GM12891 (cell line): ENCODE data around the gene MAPK8IP1.

ENCODE experiments used
- DNase-seq: peaks from one replicate; pipeline ENCODE4 v3.0.0; 2011; ENCODE audit warnings: low spot score; ENCODE audit not compliant: insufficient read length
- FAIRE-seq: peaks from 2 replicates; lab custom pipeline; 2011; peaks lifted over from hg19 to GRCh38; lab: Jason Lieb, UNC
- PAX5 ChIP-seq: IDR thresholded peaks from 2 replicates; pipeline ENCODE4 v1.6.1; 2011; ENCODE audit warnings: low read length, moderate library complexity, mild to moderate bottlenecking; ENCODE audit not compliant: insufficient read depth, severe bottlenecking
- POLR2A ChIP-seq: IDR thresholded peaks from 2 replicates; pipeline ENCODE4 v1.6.1; 2011; ENCODE audit warnings: low read depth, low read length, control low read depth
- POLR2AphosphoS5 ChIP-seq: IDR thresholded peaks from 2 replicates; pipeline ENCODE4 v1.6.1; 2011; ENCODE audit warnings: low read depth, low read length, control low read depth
- POU2F2 ChIP-seq: IDR thresholded peaks from 2 replicates; pipeline ENCODE4 v1.6.1; 2011; ENCODE audit warnings: low read depth, mild to moderate bottlenecking, control low read depth, low read length, moderate library complexity
- SPI1 ChIP-seq: IDR thresholded peaks from 2 replicates; pipeline ENCODE4 v1.6.1; 2011; ENCODE audit warnings: low read depth, low read length, control low read depth
- TAF1 ChIP-seq: IDR thresholded peaks from 2 replicates; pipeline ENCODE4 v1.6.1; 2011; ENCODE audit warnings: low read depth, low read length, control low read depth

The MAPK8IP1 gene

GRCh38 chr11:45932217-45932616, 46.8 kb downstream of the MAPK8IP1 start:
- no peak for FAIRE-seq

DNA sequence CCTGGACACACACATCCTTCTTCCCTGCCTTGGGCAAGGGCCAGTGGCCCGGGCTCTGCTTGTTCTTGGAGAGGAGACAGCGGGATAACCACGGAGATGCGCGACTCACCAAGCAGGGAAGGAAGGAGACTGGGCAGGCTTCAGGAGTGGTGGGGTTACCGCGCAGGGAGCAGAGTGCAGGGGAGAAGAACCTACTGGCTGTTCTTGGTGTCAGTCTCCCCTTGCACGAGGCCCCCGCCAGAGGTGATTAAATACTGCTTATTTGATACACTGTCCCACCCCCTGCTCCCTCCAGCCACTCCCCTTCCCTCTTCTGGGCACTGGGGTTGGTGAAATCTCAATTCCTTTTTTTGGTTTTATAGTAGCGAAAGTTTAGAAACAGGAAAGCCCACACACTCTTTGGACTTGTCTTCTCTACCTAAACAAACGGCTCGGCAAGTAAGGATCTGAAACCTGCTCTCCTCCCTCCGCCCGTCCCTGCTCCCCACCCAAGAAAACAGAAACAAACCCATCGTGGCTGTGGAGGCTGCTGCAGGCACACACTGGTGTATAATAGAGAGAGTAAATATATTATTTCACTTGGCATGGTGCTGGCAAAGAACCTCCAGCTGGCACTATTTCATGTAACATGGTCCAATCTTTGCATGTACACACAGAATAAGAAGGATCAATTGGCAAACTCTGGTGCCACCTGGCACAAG, 47.8 kb downstream of the MAPK8IP1 start:
- DNase-seq (no peak), FAIRE-seq (peak; percentile 76)
- TF ChIP-seq POLR2A (no peak), PAX5 (no peak), POU2F2 (no peak), SPI1 (peak; percentile 91), POLR2AphosphoS5 (no peak)

More at GRCh38 chr11:45932217-45932616, 46.8 kb downstream of the MAPK8IP1 start:
- DNase-seq: no peak
- TF ChIP-seq SPI1 (no peak), POU2F2 (no peak), POLR2AphosphoS5 (no peak), PAX5 (no peak), POLR2A (no peak), TAF1 (no peak)

- DNase-seq: no peak
- no peak for FAIRE-seq
- TF ChIP-seq POLR2AphosphoS5: no peak
- no peak for TF ChIP-seq POLR2A
- no peak for TF ChIP-seq TAF1
- TF ChIP-seq POU2F2: no peak
- no peak for TF ChIP-seq PAX5
- TF ChIP-seq SPI1: no peak
These were observed 48.6 kb downstream of the MAPK8IP1 start for GRCh38 chr11:45933846-45934579.

DNA sequence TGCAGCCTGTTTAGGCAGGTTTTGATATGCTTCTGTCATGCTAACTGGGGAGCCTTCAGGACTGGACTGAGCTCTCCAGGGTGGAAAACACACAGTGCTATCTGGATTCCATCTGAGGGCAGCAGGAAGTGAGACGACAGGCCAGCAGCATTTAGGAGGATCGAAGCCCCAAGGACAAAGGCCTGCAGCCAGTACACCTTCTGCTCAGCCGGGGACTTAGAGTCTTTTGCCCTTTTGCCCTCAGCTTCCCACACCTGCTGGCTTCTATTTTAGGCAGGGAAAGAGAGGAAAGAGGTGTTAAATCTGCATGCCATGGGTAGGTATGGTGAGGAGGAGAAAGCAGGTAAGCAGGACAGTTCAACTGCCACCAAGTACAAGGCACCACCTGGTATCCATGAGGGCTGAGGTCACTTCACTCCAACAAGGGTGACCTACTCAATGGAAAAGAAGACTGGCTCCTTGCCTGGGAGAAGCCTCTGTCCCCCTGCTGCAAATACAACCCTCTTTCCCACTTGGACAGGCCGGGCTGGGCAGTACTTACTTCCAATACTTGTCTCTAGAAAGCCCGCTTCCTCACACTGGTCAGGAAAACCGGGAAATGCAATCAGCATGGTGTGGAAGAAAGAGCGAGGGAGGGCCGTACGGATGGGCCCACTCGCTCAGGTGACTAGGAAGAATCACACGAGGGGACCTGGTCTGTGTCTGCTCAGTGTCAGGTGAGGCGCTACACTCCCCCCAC, 49.3 kb downstream of the MAPK8IP1 start:
- TF ChIP-seq SPI1 (no peak), TAF1 (no peak), POLR2AphosphoS5 (no peak), POU2F2 (no peak), PAX5 (no peak), POLR2A (no peak)
- FAIRE-seq (no peak), DNase-seq (no peak)

DNA sequence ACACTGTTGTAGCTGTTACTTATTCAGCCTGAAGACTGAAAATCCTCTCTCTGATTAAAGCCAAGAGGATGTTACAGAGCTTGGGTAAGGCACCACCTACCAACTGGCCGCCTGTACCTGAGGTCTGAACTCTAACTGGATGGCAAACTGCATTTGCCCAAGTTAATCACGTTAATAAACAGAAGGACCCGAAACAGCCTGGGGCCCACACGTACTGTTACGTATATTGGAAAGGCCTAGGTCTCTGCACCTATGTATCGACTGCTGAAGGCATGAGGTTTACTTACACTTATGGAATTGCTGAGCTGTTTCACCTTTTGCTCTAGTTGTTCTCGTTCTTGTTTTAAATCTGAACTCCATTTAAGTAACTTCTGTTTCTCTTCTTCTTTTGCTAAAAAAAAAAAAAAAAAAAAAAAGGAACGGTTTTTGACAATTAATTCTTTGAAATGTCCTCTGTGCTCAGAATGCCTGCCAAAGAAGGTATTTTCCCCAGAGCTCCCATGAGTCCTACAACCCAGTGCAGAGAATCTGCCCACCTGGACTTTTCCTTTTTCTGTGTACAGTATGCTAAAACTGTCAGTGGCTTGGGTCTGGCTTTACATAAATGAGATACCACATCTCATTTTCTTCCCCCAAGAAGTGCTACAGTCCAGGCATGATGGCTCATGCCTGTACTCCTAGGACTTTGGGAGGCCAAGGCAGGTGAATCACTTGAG, 50.1 kb downstream of the MAPK8IP1 start:
- no peak for TF ChIP-seq TAF1
- TF ChIP-seq POLR2AphosphoS5: no peak
- no peak for TF ChIP-seq SPI1
- TF ChIP-seq POLR2A: no peak
- no peak for TF ChIP-seq PAX5
- TF ChIP-seq POU2F2: no peak
- FAIRE-seq (no peak), DNase-seq (no peak)

DNA sequence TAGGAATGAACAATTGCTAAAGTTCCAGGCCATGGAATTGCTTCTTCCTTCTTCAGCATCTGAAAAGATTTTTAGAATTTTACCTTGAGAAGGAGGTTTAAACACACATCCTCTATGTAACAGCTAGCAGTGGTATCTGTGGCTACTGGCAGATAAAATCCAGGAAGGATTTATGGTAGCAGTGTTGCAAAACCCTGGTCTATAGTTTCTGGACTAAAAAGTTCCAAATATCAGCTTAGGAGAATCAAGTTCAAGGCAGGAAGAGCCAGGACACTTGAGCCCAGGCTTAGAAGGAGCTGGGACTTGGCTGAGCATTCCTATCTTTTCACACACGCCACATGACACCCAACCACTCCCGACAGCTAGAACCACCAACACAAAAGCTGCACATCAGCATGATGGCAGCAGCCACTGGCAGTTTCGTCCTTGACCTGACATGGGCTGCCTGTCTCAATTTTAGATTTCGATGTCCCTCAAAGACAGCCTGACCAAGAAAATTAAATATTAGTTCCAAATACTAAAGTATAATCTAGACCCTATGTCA, 51.1 kb downstream of the MAPK8IP1 start:
- TF ChIP-seq POLR2AphosphoS5 (no peak), TAF1 (no peak), POLR2A (no peak), POU2F2 (no peak), SPI1 (no peak), PAX5 (no peak)
- FAIRE-seq (no peak), DNase-seq (no peak)

GRCh38 chr11:45937916-45938315, 52.5 kb downstream of the MAPK8IP1 start:
- DNase-seq (no peak), FAIRE-seq (no peak)
- TF ChIP-seq POU2F2: no peak
- no peak for TF ChIP-seq POLR2A
- no peak for TF ChIP-seq SPI1
- no peak for TF ChIP-seq POLR2AphosphoS5
- no peak for TF ChIP-seq TAF1
- no peak for TF ChIP-seq PAX5

GRCh38 chr11:45939836-45940235, 54.4 kb downstream of the MAPK8IP1 start:
- DNase-seq (no peak), FAIRE-seq (no peak)
- TF ChIP-seq POLR2A (no peak), POLR2AphosphoS5 (no peak), SPI1 (no peak), TAF1 (no peak)

GRCh38 chr11:45941285-45941684, 55.8 kb downstream of the MAPK8IP1 start:
- FAIRE-seq (no peak), DNase-seq (no peak)
- no peak for TF ChIP-seq SPI1
- TF ChIP-seq TAF1: no peak
- no peak for TF ChIP-seq POU2F2
- no peak for TF ChIP-seq POLR2AphosphoS5
- TF ChIP-seq POLR2A: no peak
